HK-2 (cell line): ENCODE measurements around the gene ZNF516.

Experiments
- DNase-seq: peaks from one replicate; pipeline ENCODE4 v3.0.0-alpha.2; 2018; ENCODE audit not compliant: unreplicated experiment

Gene ZNF516

DNA sequence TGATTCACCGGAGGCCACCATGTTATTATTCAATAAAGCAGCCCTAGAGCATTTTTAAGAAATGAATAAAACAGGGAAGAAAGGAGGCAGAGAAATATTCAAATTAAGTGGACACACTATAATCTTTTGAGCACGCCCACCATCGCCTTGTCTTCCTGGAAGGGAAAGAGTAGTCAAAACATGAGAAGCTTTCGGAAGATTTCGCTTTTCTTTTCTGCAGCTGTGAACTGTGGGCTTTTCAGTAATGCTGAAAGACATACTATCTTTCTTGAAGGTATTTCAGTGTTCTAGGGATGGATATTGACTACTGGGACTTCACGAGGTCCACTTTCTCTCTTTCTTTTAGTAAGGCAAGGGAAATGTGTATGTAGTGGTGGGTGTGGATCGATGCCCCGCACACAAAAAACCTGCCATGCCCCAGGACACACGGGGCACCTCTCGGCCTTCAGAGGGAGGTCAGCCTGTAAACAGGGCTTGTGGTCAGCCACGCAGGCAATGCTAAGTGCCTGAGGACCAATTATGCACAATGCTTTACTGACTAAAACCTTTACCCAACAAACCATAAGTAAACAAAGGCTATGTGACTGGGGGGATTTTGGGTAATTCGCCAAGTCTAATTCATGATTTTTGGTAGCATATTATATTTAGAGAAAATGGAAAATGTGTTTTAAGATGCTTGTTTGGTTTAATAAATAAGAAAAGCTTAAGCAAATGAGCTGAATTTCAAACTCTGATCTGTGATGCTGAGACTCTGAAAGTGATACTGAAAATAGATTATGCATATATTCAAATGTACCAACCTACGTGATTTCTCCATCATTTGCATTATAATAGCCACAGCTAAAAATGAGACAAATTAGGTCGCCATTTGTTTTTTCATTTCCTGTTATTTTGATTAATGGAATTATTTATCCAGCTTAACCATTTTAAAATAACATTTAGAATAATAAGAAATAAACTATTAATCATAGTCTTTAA lies 130.5 kb downstream of the ZNF516 start:
- DNase-seq = no peak

DNA sequence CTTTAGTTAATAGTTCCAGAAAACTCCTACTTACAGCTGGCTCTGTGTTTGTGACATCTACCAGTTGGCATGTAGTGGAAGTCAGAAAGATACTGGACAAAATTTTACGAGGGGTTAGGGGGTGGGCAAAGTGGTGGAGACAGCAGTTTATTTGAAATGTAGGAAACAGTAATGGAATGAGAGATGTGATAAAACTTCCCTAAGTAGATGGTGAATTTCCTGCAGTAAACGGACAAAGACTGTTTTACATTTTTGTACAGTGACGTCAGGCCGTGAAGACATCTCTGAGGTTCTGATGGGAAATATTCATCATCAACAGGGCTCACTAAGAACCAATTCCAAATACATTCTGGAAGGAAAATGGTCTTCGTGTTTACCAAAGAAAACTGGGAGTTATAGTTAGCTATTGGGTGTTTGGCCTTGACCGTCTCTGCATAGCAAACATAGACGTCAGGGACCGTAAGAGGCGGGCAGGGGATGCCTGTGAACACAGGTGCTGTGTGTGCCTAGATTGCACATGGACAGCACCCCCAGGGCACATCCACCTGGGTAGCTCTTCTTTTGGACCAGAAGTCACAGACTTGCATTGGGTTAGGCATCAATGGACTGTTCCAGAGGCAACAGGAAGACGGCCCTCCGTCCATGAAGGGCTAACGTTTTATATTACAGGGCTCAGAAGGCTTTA lies 131.5 kb downstream of the ZNF516 start:
- no peak for DNase-seq

DNA sequence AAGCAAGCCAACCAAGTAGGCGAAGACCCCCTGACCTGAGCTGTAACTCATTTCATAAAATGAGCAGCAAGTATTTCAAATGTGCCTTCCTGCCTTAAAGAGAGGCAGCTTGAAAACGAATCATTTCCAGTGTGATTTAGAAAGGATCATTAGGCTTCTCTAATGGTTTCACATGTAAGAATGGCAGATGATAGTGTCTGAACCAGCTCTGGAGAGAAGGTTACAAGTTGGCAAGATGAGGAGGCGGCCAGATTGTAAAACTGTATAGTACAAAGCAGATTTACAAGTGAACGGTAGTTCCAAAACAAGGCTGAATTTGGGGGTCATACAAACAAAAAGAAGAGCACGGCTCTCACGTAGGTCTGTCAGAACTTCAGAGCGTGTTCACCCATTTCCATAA lies 132.4 kb downstream of the ZNF516 start:
- DNase-seq = no peak

DNA sequence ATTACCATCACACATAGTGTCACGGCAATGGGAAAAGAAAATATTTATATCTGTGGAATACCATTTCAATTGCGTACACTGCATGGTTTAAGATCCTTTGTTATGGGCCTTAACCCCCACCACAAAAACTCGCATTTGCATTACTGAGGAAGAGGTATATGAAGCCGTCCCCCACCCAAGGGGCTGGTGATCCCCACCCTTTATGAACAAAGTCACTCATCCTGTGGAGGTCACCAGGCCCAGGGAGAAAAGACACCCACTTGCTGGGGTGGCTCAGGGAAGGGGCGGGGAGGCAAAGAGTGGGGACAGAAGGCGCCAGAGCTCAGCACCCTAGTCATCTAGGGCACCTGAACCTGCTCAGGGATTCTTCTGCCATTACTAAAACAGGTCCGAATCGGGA lies 133.8 kb downstream of the ZNF516 start:
- no peak for DNase-seq

DNA sequence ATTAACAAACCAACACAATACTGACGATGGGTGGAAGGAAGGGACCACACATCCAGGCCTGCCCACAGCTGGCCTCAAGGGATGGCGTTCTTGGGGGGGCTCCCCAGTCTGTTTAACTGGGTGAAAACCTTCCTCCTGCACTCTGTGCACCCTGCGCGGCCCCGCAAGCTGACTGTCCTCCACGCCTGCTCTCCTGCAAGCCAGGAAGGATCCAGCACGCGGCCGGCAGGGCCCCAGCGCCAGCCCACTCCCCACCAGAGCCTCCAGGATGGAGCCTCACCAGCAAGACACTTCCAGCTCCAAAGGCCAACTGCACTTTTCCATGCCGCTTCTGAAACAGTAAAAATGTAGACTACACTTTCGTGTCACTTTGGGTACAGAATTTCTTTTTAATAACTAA lies 135.1 kb downstream of the ZNF516 start:
- DNase-seq = no peak

DNA sequence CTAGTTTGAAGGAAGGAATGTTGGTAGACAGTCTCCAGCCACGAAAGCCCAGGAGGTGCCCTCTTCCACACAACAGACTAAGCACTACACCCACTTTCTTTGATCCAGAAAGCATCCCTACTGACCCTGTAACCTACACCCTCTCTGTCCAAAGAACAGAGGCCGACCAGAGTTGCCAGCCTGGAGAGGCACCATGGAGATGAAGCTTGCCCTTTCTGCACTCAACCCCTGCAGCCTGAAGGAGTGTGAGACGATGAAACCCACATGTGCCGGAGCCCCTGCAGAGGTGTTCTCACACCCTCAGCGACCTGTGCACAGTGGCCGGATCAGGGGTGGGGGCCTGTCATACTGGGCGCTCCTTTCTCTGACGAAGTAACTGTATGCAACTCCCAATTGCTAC lies 136.3 kb downstream of the ZNF516 start:
- DNase-seq = no peak

DNA sequence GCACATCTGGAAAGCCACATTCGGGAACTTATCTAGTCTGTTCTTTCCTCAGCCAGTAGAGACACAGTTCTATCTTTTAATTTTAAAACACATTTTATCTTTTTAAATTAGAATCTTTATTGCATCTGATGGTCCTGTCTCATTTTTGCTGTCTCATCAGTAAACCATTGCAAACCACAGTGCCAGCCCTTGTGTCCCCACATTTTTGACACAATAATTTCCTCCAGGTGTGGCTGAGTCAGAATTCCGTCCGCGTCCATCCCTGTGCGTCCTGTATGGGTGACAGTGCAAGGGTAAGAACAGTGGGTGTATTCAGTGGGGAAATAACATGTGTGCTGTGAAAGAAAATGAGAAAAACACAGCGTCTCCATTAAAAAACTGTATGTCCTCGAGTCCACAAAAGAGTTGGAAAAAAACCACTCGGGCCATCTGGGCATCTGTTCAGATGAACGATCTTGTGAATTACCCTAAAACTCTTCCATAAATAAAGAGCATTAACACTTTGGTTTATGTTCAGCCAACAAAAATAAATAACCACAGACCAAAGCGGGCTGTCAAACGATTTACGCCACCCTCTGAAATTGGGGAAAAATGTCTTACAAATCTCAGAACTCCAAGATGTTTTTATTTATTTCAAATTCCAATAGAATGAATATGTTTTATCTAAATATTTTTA lies 137.3 kb downstream of the ZNF516 start:
- no peak for DNase-seq

DNA sequence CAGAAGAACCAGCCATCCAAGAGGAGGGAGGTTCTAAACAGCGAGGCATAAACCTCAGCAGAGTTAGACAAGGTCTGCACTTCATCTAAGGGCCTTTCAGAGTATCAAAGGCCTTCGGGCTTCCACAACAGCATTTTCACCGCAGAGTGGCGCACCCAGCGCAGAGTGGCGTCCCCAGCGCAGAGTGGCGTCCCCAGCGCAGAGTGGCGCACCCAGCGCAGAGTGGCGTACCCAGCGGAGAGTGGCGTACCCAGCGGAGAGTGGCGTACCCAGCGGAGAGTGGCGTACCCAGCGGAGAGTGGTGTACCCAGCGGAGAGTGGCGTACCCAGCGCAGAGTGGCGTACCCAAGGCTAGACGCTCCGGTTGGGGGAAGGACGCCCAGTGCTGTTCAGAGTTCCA lies 137.9 kb downstream of the ZNF516 start:
- no peak for DNase-seq

DNA sequence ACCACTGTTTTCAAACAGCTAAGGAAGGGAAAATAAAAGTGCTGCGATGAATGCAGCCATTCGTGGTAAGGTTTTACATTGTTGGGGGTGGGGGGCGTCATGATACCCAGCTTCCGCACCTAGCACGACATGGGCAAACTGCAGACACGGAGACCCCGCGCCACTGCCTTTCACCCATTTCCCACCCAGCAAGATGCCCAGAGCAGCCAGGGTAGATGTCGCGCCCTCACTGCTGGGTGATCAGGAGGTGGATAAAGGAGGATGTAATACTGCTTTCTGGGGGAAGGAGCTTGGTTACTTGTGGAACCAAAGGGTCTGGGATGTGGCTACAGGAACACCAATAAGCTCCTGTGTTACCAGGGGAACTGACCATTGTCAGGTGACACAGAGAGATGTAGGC lies 138.4 kb downstream of the ZNF516 start:
- no peak for DNase-seq

DNA sequence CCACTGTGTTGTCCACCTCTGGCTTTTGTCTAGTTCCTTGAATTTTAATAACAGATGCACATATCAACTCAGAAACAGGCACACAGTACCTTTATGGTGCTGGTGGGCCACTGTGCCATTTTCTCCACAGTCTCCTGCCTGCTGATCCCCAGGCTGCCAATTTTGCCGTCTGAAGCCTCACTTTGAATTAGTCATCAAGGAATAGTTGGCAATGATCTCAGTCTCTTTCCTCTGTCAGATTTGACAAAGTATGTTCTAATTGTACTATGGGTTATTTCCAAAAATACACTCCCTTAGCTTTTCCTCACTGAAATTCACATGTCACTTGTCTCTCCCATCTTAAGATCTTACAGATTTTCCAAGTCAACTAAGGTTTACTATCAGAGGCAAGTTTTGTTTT lies 140.7 kb downstream of the ZNF516 start:
- DNase-seq = no peak

DNA sequence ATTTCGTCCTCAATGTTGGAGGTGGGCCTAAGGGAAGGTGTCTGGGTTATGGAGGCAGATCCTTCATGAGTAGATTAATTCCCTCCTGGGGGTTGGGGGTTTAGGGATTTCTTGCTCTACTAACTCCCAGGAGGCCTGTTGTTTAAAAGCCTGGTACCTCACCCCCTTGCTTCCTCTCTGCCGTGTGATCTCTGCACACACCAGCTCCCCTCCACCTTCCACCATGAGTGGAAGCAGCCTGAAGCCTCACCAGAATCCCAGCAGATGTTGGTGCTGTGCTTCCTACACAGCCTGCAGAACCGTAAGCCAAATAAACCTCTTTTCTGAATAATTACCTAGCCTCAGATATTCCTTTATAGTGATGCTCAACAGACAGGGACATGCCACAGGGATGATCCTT lies 141.5 kb downstream of the ZNF516 start:
- DNase-seq = no peak

DNA sequence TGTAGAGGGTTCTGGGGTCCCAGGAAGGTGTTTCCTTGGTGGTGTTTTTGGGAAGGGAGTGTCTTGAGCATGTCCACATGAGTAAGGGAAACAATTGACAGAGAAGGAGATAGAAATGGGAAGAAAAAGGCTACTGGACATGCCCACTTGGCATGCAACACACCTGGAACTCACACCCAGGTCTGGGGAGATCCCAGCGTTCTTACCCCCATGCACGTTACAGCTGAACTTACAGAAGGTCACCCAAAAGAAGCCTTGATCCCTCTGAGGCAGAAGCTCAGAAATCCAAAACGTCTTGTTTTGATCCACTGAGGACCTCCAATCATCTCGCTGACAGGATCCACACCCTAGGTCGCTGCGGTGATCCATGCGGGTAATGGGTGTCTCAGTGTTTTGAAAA lies 142.0 kb downstream of the ZNF516 start:
- no peak for DNase-seq

DNA sequence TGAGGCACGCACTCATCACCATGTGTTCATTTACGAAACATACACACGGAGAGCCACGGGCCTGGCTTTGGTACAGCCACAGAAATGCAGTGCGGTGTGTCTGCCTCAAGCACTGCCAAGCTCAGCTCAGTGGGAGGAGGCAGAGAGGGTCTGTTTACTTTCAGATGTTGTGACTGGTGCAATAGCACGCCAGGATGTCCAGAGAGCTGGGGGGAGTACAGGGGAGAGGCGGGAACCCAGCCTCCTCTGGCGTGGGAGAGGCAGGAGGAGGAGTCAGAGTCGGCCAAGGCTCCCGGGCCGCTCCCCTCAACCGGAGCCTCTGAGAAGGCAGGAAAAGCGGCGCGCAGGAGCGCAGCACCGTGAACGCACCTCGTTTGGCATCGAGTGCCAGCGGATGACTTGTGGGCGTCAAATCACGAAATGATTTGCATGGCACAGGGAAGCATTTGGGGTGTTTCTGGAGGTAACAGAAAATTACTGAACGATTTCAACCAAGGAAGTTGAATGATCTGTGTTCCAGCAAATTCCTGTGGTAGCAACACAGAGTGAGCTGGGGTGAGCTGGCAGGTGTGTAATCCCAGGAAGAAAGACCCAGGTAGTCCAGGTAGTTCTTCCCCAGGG lies 143.0 kb downstream of the ZNF516 start:
- DNase-seq = peak; percentile 57

DNA sequence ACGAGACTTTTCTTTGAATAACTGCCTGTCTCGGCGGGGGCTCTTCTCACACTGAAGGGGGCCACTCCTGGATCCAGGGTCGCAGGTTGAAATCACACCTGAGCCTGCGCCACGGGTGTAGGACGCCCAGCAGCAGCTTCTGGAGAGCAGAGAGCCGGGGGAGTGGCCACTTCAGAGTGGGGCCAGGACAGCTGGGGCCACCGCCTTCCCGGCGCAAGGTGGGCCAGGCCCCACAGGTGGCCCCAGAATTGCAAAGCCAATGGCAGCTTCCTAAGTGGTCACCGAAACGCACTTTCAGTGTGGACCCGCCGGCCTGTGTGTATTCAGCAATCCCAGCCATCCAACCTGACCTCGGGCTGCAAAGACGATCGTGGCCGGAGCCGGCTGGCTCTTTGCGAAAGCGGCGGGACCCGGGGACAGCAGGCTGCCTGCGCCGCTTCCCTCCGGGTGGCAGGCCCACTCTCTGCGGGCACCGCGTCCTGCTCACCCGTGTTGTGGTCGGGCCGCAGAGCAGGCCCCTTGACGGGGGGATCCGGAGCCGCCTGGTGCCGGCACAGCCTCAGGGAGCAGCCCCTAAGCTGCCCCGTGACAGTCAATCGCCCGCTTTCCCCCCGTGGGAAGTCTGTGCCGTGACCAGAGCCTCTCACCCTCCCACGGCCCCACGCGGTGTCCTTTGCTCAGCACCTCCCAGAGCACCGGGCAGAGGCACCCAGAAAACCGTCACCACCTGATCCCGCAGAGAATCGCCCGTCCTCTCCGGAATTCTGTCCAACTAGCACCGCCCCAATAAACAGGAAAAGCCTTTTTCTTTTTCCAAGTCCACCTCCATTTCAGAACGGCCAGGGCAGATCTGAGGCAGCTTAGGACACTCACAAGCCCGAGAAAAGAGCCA lies 144.7 kb downstream of the ZNF516 start:
- no peak for DNase-seq

DNA sequence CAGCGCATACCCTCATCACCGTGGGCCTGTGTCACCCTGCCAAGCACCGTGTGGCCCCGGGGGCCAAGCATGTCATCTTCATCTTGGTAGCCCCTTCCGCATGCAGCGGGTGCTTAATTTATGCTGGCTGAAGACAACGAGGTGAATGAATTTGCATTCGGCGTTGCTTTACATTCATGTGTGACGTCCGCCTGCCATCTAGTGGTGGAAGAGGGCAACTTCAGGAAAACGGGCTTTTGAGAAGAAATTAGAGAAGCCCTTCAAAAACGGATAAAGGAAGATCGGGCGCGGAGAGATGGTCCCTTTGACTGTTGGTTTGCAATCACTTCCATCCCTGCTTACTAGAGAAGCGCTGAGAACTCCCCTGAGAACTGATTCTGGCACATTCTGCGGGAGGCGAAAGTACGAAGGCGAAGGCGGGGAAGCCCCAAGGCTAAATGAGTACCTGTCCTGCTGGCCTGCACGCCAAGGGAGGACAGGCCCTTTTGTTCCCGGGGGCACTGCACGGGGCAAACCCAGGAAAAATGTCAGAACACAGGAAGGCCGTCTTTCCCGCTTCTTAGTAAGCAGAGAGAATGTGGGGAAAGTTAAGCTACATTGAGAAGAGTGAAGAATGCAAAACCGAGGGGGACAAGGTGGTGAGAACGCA lies 145.9 kb downstream of the ZNF516 start:
- DNase-seq = peak; percentile 44

DNA sequence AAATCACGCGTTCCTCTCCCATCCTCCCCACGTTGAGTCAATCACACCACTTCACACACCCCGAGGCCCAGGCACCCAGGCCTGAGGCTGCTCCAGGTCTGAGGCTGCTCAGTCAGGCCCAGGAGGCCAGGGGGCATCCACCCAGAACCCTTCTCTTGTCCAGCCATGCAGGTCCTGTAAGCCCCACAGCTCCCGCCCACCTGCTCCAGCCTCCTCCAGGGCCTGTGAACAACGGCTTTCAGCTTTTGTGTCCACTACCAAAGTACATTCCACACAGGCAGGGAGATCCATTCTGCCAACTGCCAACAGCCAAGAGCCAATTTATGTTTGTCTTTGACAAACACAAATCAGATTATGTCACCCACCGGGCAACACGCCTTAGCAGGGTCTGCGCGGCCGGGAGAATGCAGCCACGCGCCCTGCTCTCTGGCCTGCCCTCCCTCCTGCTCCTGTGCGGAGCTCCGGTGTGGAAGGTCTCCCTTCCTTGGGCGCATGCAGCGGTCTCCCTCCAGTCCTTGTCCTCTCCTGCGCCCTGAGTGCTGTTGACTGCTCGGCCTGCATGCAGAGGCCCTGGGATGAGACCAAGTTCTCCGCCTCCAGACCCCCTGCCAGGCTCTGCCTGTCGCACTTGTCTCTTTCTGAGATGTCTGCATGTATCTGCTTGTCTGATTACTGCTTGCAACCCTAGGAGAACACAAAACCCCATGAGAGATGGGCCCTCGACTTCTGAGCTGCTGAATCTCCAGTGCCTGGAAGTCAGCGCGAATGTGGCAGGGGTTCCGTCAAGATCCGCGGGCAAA lies 146.6 kb downstream of the ZNF516 start:
- DNase-seq = no peak

DNA sequence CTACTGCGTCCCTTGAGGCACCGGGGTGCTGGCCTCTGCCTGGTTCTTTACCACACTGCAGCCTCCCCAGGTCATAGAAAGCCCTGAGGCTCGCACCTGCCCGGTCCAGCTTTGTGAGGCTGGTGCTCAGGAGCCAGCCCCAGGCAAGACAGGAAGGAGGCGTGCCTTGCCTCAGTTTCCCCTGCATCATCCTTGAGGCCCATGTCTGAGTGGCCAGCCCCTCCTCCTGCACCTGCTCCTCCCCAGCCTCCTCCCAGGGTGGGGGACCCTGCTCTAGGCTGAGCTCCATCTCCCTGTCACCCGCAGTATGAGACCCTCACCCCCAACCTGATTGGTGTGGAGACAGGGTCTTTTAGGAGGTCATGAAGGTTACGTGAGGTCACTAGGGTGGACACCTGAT lies 147.7 kb downstream of the ZNF516 start:
- no peak for DNase-seq

DNA sequence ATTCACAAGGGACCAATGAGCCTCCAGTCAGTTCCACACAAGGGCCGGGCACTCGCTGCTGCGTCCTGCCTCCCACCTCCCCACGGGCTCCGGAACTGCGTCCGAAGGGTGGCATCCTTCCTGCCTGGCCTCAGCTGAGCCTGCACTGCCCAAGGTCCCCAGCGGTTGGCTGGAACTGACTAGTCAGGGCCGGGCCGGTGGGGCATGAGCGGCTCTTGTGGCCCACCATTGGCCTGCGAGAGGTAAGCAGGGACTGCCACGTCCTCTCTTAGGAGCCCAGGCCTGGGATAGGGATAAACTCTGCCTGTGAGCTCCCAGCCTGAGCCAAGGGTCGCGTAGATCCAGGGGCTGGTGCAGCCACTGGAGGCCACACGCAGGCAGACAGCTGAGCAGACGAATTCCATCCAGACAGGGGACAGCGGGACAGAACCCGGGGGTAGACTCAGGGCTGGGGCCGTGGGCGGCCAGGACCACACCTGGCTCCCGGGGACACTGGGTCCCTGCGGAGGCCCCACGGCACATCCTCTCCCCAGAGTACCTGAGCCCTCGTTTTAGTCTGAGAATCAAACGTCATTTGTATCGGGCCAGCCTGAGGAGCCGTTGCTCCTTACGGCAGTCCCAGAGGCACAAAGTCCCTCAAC lies 148.4 kb downstream of the ZNF516 start:
- DNase-seq = no peak

DNA sequence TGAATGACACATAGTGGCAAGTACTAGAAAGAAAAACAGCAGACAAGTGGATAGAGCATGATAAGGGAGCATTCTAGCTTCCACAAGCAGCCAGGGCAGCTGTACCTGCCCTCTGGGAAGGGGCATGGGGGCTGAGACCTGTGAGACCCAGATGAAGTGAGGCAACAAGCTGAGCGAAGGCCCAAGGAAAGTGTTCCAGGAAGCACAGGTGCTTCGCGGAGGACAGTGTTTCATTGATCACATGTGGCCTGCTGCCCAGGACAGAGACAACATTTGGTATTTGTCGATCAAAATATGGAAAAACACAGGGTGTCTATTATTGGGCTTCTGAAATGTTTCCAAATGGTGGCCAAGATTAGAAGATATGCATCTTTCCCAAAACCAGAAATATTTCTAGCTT lies 149.1 kb downstream of the ZNF516 start:
- no peak for DNase-seq
